Subcutaneous abdominal adipose tissue (tissue), 5 donors: ENCODE measurements around the gene KCNH6.

ENCODE experiments used
- H3K27ac ChIP-seq: one replicate; pipeline ENCODE4 v1.7.0; 2013; ENCODE audit warnings: low read depth, mild to moderate bottlenecking, inconsistent platforms, low read length, moderate library complexity
- H3K27me3 ChIP-seq, 5 donors: one replicate each; pipeline ENCODE4 v1.7.0; 2013; ENCODE audit warnings: low read length in 5 of 5, inconsistent platforms in 1 of 5; ENCODE audit not compliant: control insufficient read depth in 5 of 5, insufficient read depth in 4 of 5
- H3K36me3 ChIP-seq, 5 donors: one replicate each; pipeline ENCODE4 v1.7.0; 2013; ENCODE audit warnings: low read length in 5 of 5; ENCODE audit not compliant: control insufficient read depth in 5 of 5, insufficient read depth in 5 of 5
- H3K4me1 ChIP-seq, 5 donors: one replicate each; pipeline ENCODE4 v1.7.0; 2013; ENCODE audit warnings: low read length in 5 of 5, mild to moderate bottlenecking in 3 of 5, moderate library complexity in 1 of 5; ENCODE audit not compliant: control insufficient read depth in 5 of 5, insufficient read depth in 5 of 5
- H3K4me3 ChIP-seq, 5 donors: one replicate each; pipeline ENCODE4 v1.7.0; 2013; ENCODE audit warnings: low read length in 5 of 5, low read depth in 1 of 5
- H3K9ac ChIP-seq, 5 donors: one replicate each; pipeline ENCODE4 v1.7.0; 2013; ENCODE audit warnings: low read length in 5 of 5, mild to moderate bottlenecking in 4 of 5, moderate library complexity in 3 of 5
- H3K9me3 ChIP-seq, 5 donors: one replicate each; pipeline ENCODE4 v1.7.0; 2013; ENCODE audit warnings: low read length in 5 of 5; ENCODE audit not compliant: control insufficient read depth in 5 of 5
- donor health status: healthy.
- donor health status: healthy.
- donor health status: healthy.
- donor health status: healthy.
- donor health status: healthy.

KCNH6 gene

DNA sequence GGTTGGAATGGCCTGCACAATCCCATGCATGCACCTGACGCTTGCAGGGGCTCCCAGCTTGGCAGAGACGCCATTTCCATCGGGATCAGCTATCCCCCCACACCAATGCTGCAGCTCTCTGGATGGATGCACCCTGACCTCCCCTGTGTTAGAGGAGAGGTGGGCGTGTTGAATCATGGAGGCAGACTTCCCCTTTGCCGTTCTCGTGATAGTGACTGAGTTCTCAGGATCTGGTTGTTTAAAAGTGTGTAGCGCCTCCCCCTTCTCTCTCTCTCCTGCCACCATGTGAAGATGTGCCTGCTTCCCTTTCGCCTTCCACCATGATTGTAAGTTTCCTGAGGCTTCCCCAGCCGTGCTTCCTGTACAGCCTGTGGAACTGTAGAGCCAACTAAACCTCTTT, 17.8 kb upstream of the KCNH6 start:
- Histone ChIP-seq H3K4me3 (no peak overlapping the region), H3K9me3 (peaks cover 0 to 3% (median 0%) of the 10 kb centered on the region in 5 donors), H3K4me1 (no peaks in the 10 kb centered on the region), H3K27me3 (peaks cover 0 to 19% (median 12%) of the 10 kb centered on the region in 5 donors), H3K9ac (no peak overlapping the region), H3K27ac (no peak overlapping the region), H3K36me3 (no peaks in the 10 kb centered on the region)

- Histone ChIP-seq H3K27me3 (peaks cover 0 to 14% (median 9%) of the 10 kb centered on the region in 5 donors), H3K27ac (no peak overlapping the region), H3K36me3 (no peaks in the 10 kb centered on the region), H3K9ac (no peak overlapping the region), H3K4me1 (no peaks in the 10 kb centered on the region), H3K4me3 (no peak overlapping the region), H3K9me3 (peaks cover 0 to 3% (median 0%) of the 10 kb centered on the region in 5 donors)
Observed at GRCh38 chr17:63506627-63507026, 16.5 kb upstream of the KCNH6 start.

DNA sequence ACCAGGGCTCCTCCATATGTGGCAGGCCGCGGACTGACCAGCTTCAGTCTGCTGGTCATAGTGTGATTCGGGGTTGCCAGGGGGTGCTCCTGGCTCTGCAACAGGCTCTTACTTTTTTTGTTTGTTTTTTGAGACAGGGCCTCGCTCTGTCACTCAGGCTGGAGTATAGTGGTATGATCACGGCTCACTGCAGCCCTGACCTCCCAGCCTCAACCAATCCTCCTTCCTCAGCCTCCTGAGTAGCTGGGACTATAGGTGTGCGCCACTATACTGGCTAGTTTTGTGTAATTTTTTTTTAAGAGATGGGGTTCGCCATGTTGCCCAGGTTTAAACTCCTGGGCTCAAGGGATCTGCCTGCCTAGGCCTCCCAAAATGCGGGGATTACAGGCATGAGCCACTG, 11.8 kb upstream of the KCNH6 start:
- H3K9ac ChIP-seq: no peak overlapping the region
- no peak overlapping the region for H3K27ac ChIP-seq
- H3K27me3 ChIP-seq: peaks cover 0 to 14% (median 7%) of the 10 kb centered on the region in 5 donors
- no peaks in the 10 kb centered on the region for H3K4me1 ChIP-seq
- H3K4me3 ChIP-seq: no peak overlapping the region
- H3K36me3 ChIP-seq: no peaks in the 10 kb centered on the region
- no peaks in the 10 kb centered on the region for H3K9me3 ChIP-seq

DNA sequence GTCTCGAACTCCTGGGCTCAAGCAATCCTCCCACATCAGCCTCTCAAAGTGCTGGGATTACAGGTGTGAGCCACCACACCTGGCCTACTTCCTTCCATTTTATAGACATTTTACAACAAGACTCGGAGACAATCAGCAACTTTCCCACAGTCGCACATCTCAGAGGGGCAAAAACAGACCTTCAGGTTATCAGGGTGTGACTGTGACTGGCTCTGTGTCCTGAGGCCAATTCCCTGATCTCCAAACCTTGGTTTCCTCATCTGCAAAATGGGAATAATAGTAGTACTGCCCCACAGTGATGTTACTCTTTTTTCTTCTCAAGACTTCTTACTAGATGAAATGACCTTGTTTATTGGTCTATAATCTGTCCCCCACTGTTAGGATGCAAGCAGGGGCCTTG, 10.8 kb upstream of the KCNH6 start:
- H3K4me1 ChIP-seq: no peaks in the 10 kb centered on the region
- H3K27ac ChIP-seq: no peak overlapping the region
- no peaks in the 10 kb centered on the region for H3K36me3 ChIP-seq
- H3K4me3 ChIP-seq: no peak overlapping the region
- peaks cover 0 to 13% (median 5%) of the 10 kb centered on the region in 5 donors for H3K27me3 ChIP-seq
- no peak overlapping the region for H3K9ac ChIP-seq
- H3K9me3 ChIP-seq: no peaks in the 10 kb centered on the region

GRCh38 chr17:63512896-63513644, 10.1 kb upstream of the KCNH6 start:
- peaks cover 0 to 10% (median under 1%) of the 10 kb centered on the region in 5 donors for H3K27me3 ChIP-seq

GRCh38 chr17:63514477-63514876, 8.7 kb upstream of the KCNH6 start:
- Histone ChIP-seq H3K9me3 (no peaks in the 10 kb centered on the region), H3K9ac (no peak overlapping the region), H3K27me3 (peaks cover 0 to 9% (median 2%) of the 10 kb centered on the region in 5 donors), H3K4me1 (no peaks in the 10 kb centered on the region), H3K36me3 (no peaks in the 10 kb centered on the region), H3K27ac (no peak overlapping the region), H3K4me3 (no peak overlapping the region)

More at GRCh38 chr17:63512896-63513644, 10.1 kb upstream of the KCNH6 start:
- H3K4me1 ChIP-seq: no peaks in the 10 kb centered on the region
- H3K4me3 ChIP-seq: no peak overlapping the region
- H3K9me3 ChIP-seq: no peaks in the 10 kb centered on the region
- H3K36me3 ChIP-seq: no peaks in the 10 kb centered on the region
- H3K27ac ChIP-seq: no peak overlapping the region
- no peak overlapping the region for H3K9ac ChIP-seq

- no peak overlapping the region for H3K9ac ChIP-seq
- no peaks in the 10 kb centered on the region for H3K4me1 ChIP-seq
Observed at GRCh38 chr17:63514974-63515373, 8.2 kb upstream of the KCNH6 start.

DNA sequence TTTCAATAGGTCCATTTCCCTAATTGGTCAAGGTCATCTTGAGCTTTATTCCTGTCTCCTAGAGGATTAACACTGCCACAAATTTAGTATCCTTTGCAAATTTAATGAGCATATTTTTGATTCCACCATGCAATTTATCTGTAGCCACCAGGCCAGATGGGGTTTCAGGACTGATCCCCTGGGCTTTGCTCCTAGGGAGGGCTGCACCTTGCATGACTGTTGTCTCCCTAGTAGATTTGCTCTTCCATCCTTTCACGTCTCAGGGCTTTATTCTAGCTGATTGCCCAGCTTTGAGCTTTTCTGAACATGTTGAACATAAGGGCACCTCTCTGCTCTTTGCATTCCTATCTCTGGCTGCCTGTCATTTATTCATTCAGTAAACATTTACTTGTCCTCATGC, 7.7 kb upstream of the KCNH6 start:
- Histone ChIP-seq H3K9ac (no peak overlapping the region), H3K27ac (no peak overlapping the region), H3K9me3 (no peaks in the 10 kb centered on the region), H3K27me3 (peaks cover 0 to 9% (median 2%) of the 10 kb centered on the region in 5 donors), H3K4me1 (no peaks in the 10 kb centered on the region), H3K36me3 (no peaks in the 10 kb centered on the region), H3K4me3 (no peak overlapping the region)

More at GRCh38 chr17:63514974-63515373, 8.2 kb upstream of the KCNH6 start:
- Histone ChIP-seq H3K27ac (no peak overlapping the region), H3K36me3 (no peaks in the 10 kb centered on the region), H3K9me3 (no peaks in the 10 kb centered on the region), H3K4me3 (no peak overlapping the region), H3K27me3 (peaks cover 0 to 9% (median 2%) of the 10 kb centered on the region in 5 donors)

- H3K4me1 ChIP-seq: no peaks in the 10 kb centered on the region
- no peaks in the 10 kb centered on the region for H3K36me3 ChIP-seq
- no peak overlapping the region for H3K9ac ChIP-seq
- no peak overlapping the region for H3K27ac ChIP-seq
- peaks cover 0 to 9% (median 2%) of the 10 kb centered on the region in 5 donors for H3K27me3 ChIP-seq
- no peak overlapping the region for H3K4me3 ChIP-seq
- H3K9me3 ChIP-seq: no peaks in the 10 kb centered on the region
Observed at GRCh38 chr17:63516910-63517824, 6.0 kb upstream of the KCNH6 start.
